Measurements from ENCODE around the gene MYO5A.
"Not testable (repeated sequence)": the region's sequence is repeated elsewhere in the genome, so short reads cannot be mapped to it uniquely, and the experiment has no call there.

The MYO5A gene

GRCh38 chr15:52466716-52467115, 62.0 kb downstream of the MYO5A start:
- no peak for TF ChIP-seq CTCF (IDR thresholded peaks at IDR 0.05; ENCODE audit: unreplicated experiment in 3 of 3)
- no peaks in the 10 kb centered on the region for H3K36me3 Mint-ChIP-seq (ENCODE audit: low read depth)
- no peaks in the 10 kb centered on the region for H3K4me1 Mint-ChIP-seq
- H3K27me3 Mint-ChIP-seq (ENCODE audit: low read depth), result no peaks in the 10 kb centered on the region
- H3K4me3 Mint-ChIP-seq, result no peak overlapping the region
- H3K27ac Mint-ChIP-seq, result no peak overlapping the region
- peaks cover 10% of the 10 kb centered on the region for H3K9me3 Mint-ChIP-seq

- H3K27me3 Mint-ChIP-seq (ENCODE audit: low read depth), result no peaks in the 10 kb centered on the region
- H3K36me3 Mint-ChIP-seq (ENCODE audit: low read depth), result no peaks in the 10 kb centered on the region
- TF ChIP-seq CTCF (IDR thresholded peaks at IDR 0.05; ENCODE audit: unreplicated experiment in 3 of 3), result no peak
- peaks cover 10% of the 10 kb centered on the region for H3K9me3 Mint-ChIP-seq
- no peak overlapping the region for H3K4me3 Mint-ChIP-seq
- no peak overlapping the region for H3K27ac Mint-ChIP-seq
- H3K4me1 Mint-ChIP-seq, result no peaks in the 10 kb centered on the region
Measured at GRCh38 chr15:52466134-52466701, 62.5 kb downstream of the MYO5A start.

- no peak for TF ChIP-seq CTCF (IDR thresholded peaks at IDR 0.05; ENCODE audit: unreplicated experiment in 3 of 3)
- Mint-ChIP-seq H3K27ac (no peak overlapping the region), H3K9me3 (peaks cover 8% of the 10 kb centered on the region), H3K36me3 (ENCODE audit: low read depth) (peaks cover 4% of the 10 kb centered on the region), H3K27me3 (ENCODE audit: low read depth) (no peaks in the 10 kb centered on the region), H3K4me3 (no peak overlapping the region), H3K4me1 (no peaks in the 10 kb centered on the region)
Measured at GRCh38 chr15:52464478-52464877, 64.2 kb downstream of the MYO5A start.

GRCh38 chr15:52464040-52464439, 64.6 kb downstream of the MYO5A start:
- no peaks in the 10 kb centered on the region for H3K4me1 Mint-ChIP-seq
- peaks cover 4% of the 10 kb centered on the region for H3K36me3 Mint-ChIP-seq (ENCODE audit: low read depth)
- no peaks in the 10 kb centered on the region for H3K27me3 Mint-ChIP-seq (ENCODE audit: low read depth)
- no peak overlapping the region for H3K27ac Mint-ChIP-seq
- no peak overlapping the region for H3K4me3 Mint-ChIP-seq
- TF ChIP-seq CTCF (IDR thresholded peaks at IDR 0.05; ENCODE audit: unreplicated experiment in 3 of 3), result no peak
- H3K9me3 Mint-ChIP-seq, result peaks cover 8% of the 10 kb centered on the region

GRCh38 chr15:52463638-52464037, 65.0 kb downstream of the MYO5A start:
- H3K4me1 Mint-ChIP-seq, result no peaks in the 10 kb centered on the region
- peaks cover 8% of the 10 kb centered on the region for H3K9me3 Mint-ChIP-seq
- no peak for TF ChIP-seq CTCF (IDR thresholded peaks at IDR 0.05; ENCODE audit: unreplicated experiment in 3 of 3)
- no peak overlapping the region for H3K27ac Mint-ChIP-seq
- H3K36me3 Mint-ChIP-seq (ENCODE audit: low read depth), result peaks cover 4% of the 10 kb centered on the region
- no peaks in the 10 kb centered on the region for H3K27me3 Mint-ChIP-seq (ENCODE audit: low read depth)
- no peak overlapping the region for H3K4me3 Mint-ChIP-seq

- Mint-ChIP-seq H3K4me3 (no peak overlapping the region), H3K9me3 (peaks cover 9% of the 10 kb centered on the region), H3K27ac (no peak overlapping the region), H3K27me3 (ENCODE audit: low read depth) (no peaks in the 10 kb centered on the region), H3K4me1 (no peaks in the 10 kb centered on the region), H3K36me3 (ENCODE audit: low read depth) (peaks cover 7% of the 10 kb centered on the region)
- no peak for TF ChIP-seq CTCF (IDR thresholded peaks at IDR 0.05; ENCODE audit: unreplicated experiment in 3 of 3)
Measured at GRCh38 chr15:52462806-52463360, 65.8 kb downstream of the MYO5A start.

- H3K4me3 Mint-ChIP-seq; H3K27ac Mint-ChIP-seq; H3K27me3 Mint-ChIP-seq (ENCODE audit: low read depth); H3K4me1 Mint-ChIP-seq: not testable (repeated sequence)
- Mint-ChIP-seq H3K36me3 (ENCODE audit: low read depth) (peaks cover 12% of the 10 kb centered on the region), H3K9me3 (peaks cover 30% of the 10 kb centered on the region)
Measured at GRCh38 chr15:52459701-52460100, 69.0 kb downstream of the MYO5A start.

GRCh38 chr15:52459265-52459664, 69.4 kb downstream of the MYO5A start:
- Mint-ChIP-seq H3K9me3 (peaks cover 34% of the 10 kb centered on the region), H3K36me3 (ENCODE audit: low read depth) (peaks cover 12% of the 10 kb centered on the region)
- H3K4me1 Mint-ChIP-seq; H3K27me3 Mint-ChIP-seq (ENCODE audit: low read depth); H3K4me3 Mint-ChIP-seq; H3K27ac Mint-ChIP-seq: not testable (repeated sequence)

All from nephron (organoid).